Nephron (organoid): ENCODE measurements around the gene GINS1.

Experiments used
- H3K27ac Mint-ChIP-seq, 3 experiments: 2 replicates each; pipeline ENCODE4 v1.8.0; 2020; ENCODE audit warnings: mixed read lengths in 3 of 3, mild to moderate bottlenecking in 2 of 3, moderate library complexity in 1 of 3
- H3K27me3 Mint-ChIP-seq: 2 replicates; pipeline ENCODE4 v1.8.0; 2021; ENCODE audit warnings: low read depth, mild to moderate bottlenecking, moderate library complexity, mixed read lengths
- H3K36me3 Mint-ChIP-seq: 2 replicates; pipeline ENCODE4 v1.8.0; 2020; ENCODE audit warnings: low read depth, mixed read lengths
- H3K4me1 Mint-ChIP-seq: 2 replicates; pipeline ENCODE4 v1.8.0; 2020; ENCODE audit warnings: mixed read lengths
- H3K4me3 Mint-ChIP-seq, 3 experiments: 2 replicates each; pipeline ENCODE4 v1.8.0; 2020; ENCODE audit warnings: mild to moderate bottlenecking in 3 of 3, mixed read lengths in 3 of 3, moderate library complexity in 2 of 3
- H3K9me3 Mint-ChIP-seq: 2 replicates; pipeline ENCODE4 v1.8.0; 2020; ENCODE audit warnings: mixed read lengths
- TF ChIP-seq, protein P1 (sequence below), 3 experiments: fragments of 200-600 bp; sonication (generic); IDR thresholded peaks; one replicate each; pipeline ENCODE4 v1.5.0; 2021; ENCODE audit warnings: antibody characterized with exemption in 3 of 3; ENCODE audit not compliant: unreplicated experiment in 3 of 3

Gene GINS1

GRCh38 chr20:25452333-25452732, 44.9 kb downstream of the GINS1 start:
- TF ChIP-seq, protein P1, sequence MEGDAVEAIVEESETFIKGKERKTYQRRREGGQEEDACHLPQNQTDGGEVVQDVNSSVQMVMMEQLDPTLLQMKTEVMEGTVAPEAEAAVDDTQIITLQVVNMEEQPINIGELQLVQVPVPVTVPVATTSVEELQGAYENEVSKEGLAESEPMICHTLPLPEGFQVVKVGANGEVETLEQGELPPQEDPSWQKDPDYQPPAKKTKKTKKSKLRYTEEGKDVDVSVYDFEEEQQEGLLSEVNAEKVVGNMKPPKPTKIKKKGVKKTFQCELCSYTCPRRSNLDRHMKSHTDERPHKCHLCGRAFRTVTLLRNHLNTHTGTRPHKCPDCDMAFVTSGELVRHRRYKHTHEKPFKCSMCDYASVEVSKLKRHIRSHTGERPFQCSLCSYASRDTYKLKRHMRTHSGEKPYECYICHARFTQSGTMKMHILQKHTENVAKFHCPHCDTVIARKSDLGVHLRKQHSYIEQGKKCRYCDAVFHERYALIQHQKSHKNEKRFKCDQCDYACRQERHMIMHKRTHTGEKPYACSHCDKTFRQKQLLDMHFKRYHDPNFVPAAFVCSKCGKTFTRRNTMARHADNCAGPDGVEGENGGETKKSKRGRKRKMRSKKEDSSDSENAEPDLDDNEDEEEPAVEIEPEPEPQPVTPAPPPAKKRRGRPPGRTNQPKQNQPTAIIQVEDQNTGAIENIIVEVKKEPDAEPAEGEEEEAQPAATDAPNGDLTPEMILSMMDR (IDR thresholded peaks at IDR 0.05; ENCODE audit: unreplicated experiment in 3 of 3) = no peak
- no peak overlapping the region for H3K27ac Mint-ChIP-seq
- H3K4me1 Mint-ChIP-seq = no peaks in the 10 kb centered on the region
- no peaks in the 10 kb centered on the region for H3K27me3 Mint-ChIP-seq
- H3K4me3 Mint-ChIP-seq = no peak overlapping the region
- peaks cover 3% of the 10 kb centered on the region for H3K9me3 Mint-ChIP-seq
- peaks cover 82% of the 10 kb centered on the region for H3K36me3 Mint-ChIP-seq

DNA sequence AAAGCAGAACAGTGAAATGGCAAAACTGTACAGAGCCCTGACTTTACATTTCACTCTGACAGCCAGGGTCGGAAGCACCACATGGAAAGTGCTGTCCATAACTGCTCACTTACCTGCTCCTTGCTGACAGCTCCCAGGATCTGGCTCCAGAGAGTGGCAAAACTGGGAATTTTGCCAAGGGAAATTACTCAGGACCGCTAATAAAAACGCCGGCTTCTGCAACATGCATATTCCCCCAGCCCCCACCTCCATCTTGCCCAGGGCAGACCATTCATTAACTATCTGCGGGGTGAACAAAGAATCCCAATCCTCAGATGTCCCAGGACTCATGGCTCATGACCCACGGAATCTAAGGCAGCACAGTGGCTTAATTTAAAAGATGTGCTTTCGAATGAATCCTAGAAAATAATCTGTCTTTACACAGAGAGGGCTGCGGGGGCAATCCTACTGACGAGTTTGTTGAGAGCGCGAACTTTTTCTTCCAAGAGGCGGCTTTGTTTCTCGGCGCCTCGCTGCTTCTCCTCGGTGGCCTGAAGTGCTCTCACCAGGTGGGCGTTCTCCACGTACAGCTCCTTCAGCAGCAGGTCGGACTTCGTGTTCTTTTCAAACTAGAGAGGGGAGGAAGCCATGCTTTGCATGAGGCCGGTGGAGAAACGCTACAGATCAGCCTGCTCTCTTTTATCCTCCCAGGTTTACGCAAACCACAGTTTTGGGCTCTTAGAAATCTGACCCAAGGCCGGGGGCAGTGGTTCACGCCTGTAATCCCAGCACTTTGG, 45.8 kb downstream of the GINS1 start:
- Mint-ChIP-seq H3K9me3 (peaks cover 3% of the 10 kb centered on the region), H3K27me3 (no peaks in the 10 kb centered on the region), H3K4me1 (no peaks in the 10 kb centered on the region), H3K27ac (peak overlapping the region in 2 of 3 experiments; percentile 17 to 53), H3K36me3 (peaks cover 80% of the 10 kb centered on the region), H3K4me3 (no peak overlapping the region)
- TF ChIP-seq, protein P1 (IDR thresholded peaks at IDR 0.05; ENCODE audit: unreplicated experiment in 3 of 3) = no peak

- no peak overlapping the region for H3K4me3 Mint-ChIP-seq
- no peak overlapping the region for H3K27ac Mint-ChIP-seq
- H3K27me3 Mint-ChIP-seq = no peaks in the 10 kb centered on the region
- TF ChIP-seq, protein P1 (IDR thresholded peaks at IDR 0.05; ENCODE audit: unreplicated experiment in 3 of 3) = no peak
- H3K9me3 Mint-ChIP-seq = peaks cover 3% of the 10 kb centered on the region
- H3K4me1 Mint-ChIP-seq = no peaks in the 10 kb centered on the region
- peaks cover 70% of the 10 kb centered on the region for H3K36me3 Mint-ChIP-seq
Observed at GRCh38 chr20:25454153-25454900, 46.9 kb downstream of the GINS1 start.

DNA sequence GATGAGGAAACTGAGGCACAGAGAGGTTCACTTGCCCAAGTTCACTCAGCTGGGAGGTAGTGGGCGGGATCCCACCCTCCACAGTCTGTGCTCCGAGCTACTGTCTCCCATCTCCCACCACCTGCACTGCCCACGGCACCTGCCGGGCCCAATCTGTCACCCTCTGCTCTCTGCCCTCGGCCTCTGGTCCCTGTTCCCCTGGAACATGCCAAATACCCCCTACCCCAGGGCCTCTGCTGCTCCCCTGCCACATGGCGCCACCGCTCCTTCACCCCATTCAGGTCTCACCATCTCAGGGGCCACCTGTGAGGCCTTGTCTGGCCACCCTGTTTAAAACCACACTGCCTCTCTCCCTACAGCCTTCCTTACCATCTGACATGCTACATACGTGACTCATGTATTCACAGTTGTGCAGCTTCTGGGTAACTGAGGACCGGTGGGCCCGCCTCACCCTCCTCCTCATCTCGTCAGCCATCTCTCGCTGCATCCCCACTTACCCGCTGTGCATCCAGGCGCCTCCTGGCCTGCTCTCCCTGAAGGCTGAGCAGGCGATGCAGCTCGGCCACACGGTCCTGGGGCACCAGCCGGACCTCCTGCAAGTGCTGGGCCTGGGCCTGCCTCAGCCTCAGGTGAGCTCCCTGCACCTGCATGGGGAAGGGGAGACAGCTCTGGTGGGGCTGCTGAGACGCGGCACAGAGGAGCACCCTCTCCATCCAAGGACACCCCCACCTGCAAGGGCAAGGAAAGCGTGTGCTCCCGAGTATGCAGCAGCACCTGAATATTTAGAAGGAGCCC, 50.6 kb downstream of the GINS1 start:
- TF ChIP-seq, protein P1 (IDR thresholded peaks at IDR 0.05; ENCODE audit: unreplicated experiment in 3 of 3) = no peak
- Mint-ChIP-seq H3K36me3 (peaks cover 61% of the 10 kb centered on the region), H3K4me3 (no peak overlapping the region), H3K4me1 (no peaks in the 10 kb centered on the region), H3K27ac (no peak overlapping the region), H3K9me3 (no peaks in the 10 kb centered on the region), H3K27me3 (no peaks in the 10 kb centered on the region)

DNA sequence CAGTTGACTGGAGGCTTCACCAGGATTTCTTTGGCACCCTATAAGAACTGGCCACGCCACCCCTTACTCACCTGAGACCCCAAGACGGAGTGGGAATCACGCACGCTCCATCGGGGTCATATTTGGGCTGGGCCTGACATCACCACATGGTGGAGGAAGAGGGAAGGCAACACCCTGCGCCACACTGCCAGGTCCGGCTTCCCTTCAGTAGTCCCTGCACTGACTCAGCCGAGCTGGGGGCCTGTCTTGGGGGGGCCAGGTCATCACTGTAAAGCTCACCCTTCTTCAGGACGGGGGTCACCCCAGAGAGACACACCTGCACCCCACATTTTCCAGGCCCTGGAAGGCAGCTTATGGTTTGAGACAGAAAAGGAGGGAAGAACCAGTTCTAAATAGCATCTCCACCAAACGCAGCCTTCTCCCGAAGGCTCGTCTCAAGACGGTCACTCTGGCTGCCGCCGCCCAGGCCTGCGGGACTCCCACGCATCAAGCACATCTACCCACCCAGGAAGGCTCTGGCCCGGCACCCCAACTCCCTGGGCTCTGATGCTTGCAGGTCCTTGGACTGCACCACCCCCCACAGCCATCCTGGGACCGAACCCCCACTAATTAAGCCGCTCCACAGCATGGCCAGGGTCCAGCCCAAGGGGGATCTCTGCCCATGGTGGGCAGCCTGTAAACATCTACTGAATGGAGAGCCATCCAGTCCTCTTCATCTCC, 51.8 kb downstream of the GINS1 start:
- Mint-ChIP-seq H3K9me3 (no peaks in the 10 kb centered on the region), H3K27me3 (no peaks in the 10 kb centered on the region), H3K4me3 (no peak overlapping the region), H3K4me1 (no peaks in the 10 kb centered on the region), H3K36me3 (peaks cover 63% of the 10 kb centered on the region), H3K27ac (no peak overlapping the region)
- TF ChIP-seq, protein P1 (IDR thresholded peaks at IDR 0.05; ENCODE audit: unreplicated experiment in 3 of 3) = no peak
